Caco-2 (cell line): ENCODE results near the gene CPB2. TPM values are rescaled to one million over a fixed set of nuclear protein-coding genes. Genes with fewer than 3 reads are reported as not detected.

Experiments used
- BruUV-seq: library from RNA; stranded (reverse); fragments of 400-500 nt; replicated peaks from 2 replicates; lab custom pipeline; 2021; lab: Mats Ljungman, UMichigan
- CTCF ChIA-PET: fragments of 300-600 bp; sonication (Branson Sonifier 250); formaldehyde crosslinking; loops from one replicate; lab custom pipeline; 2022; ENCODE audit warnings: antibody characterized with exemption; lab: Charles Lee
- POLR2A ChIA-PET: fragments of 300-600 bp; sonication (Branson Sonifier 250); formaldehyde crosslinking; loops from one replicate; lab custom pipeline; 2022; ENCODE audit warnings: antibody characterized with exemption; lab: Charles Lee
- DNase-seq, 2 experiments: peaks; one replicate each; pipeline versions ENCODE4 v3.0.0 to v3.0.0-alpha.2; 2020 to 2022
- H3K27me3 ChIP-seq: replicated peaks from 2 replicates; pipeline ENCODE4 v1.6.0; 2011; ENCODE audit warnings: low read length; ENCODE audit not compliant: control insufficient read depth, insufficient read depth
- H3K36me3 ChIP-seq: 2 replicates; pipeline ENCODE4 v1.5.1; 2011; ENCODE audit warnings: low read length; ENCODE audit not compliant: control insufficient read depth, insufficient read depth
- H3K4me1 ChIP-seq: fragments of 250-450 bp; sonication (Bioruptor Pico); 2 replicates; pipeline ENCODE4 v1.5.1; 2020; ENCODE audit warnings: mild to moderate bottlenecking
- H3K4me3 ChIP-seq: 2 replicates; pipeline ENCODE4 v1.5.1; 2011; ENCODE audit warnings: low read depth, mild to moderate bottlenecking, control low read depth, low read length
- H3K9me3 ChIP-seq: fragments of 250-450 bp; sonication (Bioruptor Pico); 2 replicates; pipeline ENCODE4 v1.5.1; 2020; ENCODE audit warnings: mild to moderate bottlenecking, moderate library complexity
- H3K27ac Mint-ChIP-seq: one replicate; pipeline ENCODE4 v1.8.0; 2022; ENCODE audit warnings: mixed read lengths; ENCODE audit not compliant: unreplicated experiment
- H3K27me3 Mint-ChIP-seq: one replicate; pipeline ENCODE4 v1.8.0; 2022; ENCODE audit warnings: mixed read lengths; ENCODE audit not compliant: insufficient read depth, unreplicated experiment
- H3K36me3 Mint-ChIP-seq: one replicate; pipeline ENCODE4 v1.8.0; 2022; ENCODE audit warnings: mild to moderate bottlenecking, mixed read lengths; ENCODE audit not compliant: insufficient read depth, unreplicated experiment
- H3K4me1 Mint-ChIP-seq: one replicate; pipeline ENCODE4 v1.8.0; 2022; ENCODE audit warnings: low read depth, mixed read lengths; ENCODE audit not compliant: unreplicated experiment
- H3K4me3 Mint-ChIP-seq: one replicate; pipeline ENCODE4 v1.8.0; 2022; ENCODE audit warnings: mild to moderate bottlenecking, moderate library complexity, mixed read lengths; ENCODE audit not compliant: unreplicated experiment
- H3K9me3 Mint-ChIP-seq: one replicate; pipeline ENCODE4 v1.8.0; 2022; ENCODE audit warnings: mixed read lengths; ENCODE audit not compliant: unreplicated experiment
- CTCF ChIP-seq, 2 experiments: fragments of 200-600 bp in 1 of 2; IDR thresholded peaks; 1 replicate in 1 of 2; 2 replicates in 1 of 2; pipeline versions ENCODE4 v1.5.1 to v1.8.0; 2011 to 2022; ENCODE audit warnings: antibody characterized with exemption in 1 of 2, control low read depth in 1 of 2, inconsistent platforms in 1 of 2, low read depth in 1 of 2, low read length in 1 of 2, mild to moderate bottlenecking in 1 of 2, moderate library complexity in 1 of 2; ENCODE audit not compliant: insufficient read depth in 1 of 2, severe bottlenecking in 1 of 2, unreplicated experiment in 1 of 2
- intact Hi-C: fragments of 100-400 bp; cut with micrococcal nuclease; formaldehyde crosslinking; loops from one replicate; pipeline ENCODE4 v1.10.0; 2022; ENCODE audit not compliant: unreplicated experiment
- total RNA-seq: library from RNA; stranded (reverse); gene quantifications from 2 replicates; pipeline ENCODE4 v1.2.3, GENCODE V29; 2022

Gene CPB2
- total RNA-seq, 1 experiment from 2014 or later, result 0.18 TPM

GRCh38 chr13:46150134-46150693 is 45.4 kb upstream of the CPB2 start:
- intact Hi-C loops, result no loop called here
- Mint-ChIP-seq H3K4me1 (peaks cover 18% of the 10 kb centered on the region), H3K36me3 (no peaks in the 10 kb centered on the region), H3K27me3 (no peaks in the 10 kb centered on the region), H3K9me3 (no peaks in the 10 kb centered on the region), H3K27ac (no peak overlapping the region), H3K4me3 (no peak overlapping the region)
- Histone ChIP-seq H3K4me3 (no peak overlapping the region), H3K9me3 (no peaks in the 10 kb centered on the region), H3K4me1 (peaks cover under 1% of the 10 kb centered on the region; the same call in 1 of the 2 replicates), H3K27me3 (no peaks in the 10 kb centered on the region), H3K36me3 (no peaks in the 10 kb centered on the region)
- TF ChIP-seq CTCF (IDR thresholded peaks at IDR 0.05; ENCODE audit: insufficient read depth in 1 of 2, low read depth in 1 of 2, low read length in 1 of 2, severe bottlenecking in 1 of 2, unreplicated experiment in 1 of 2), result no peak
- BruUV-seq, result no TSS peak
- POLR2A ChIA-PET, result no interaction called here
- no peak for DNase-seq
- CTCF ChIA-PET, result interaction anchor here (0.8 to 1.8 kb wide), 2 partner anchors 10 to 342 kb away, joined by 3 to 7 read pairs; no protein-coding TSS in a partner anchor

GRCh38 chr13:46149272-46150133 is 44.7 kb upstream of the CPB2 start:
- H3K36me3 Mint-ChIP-seq, result peaks cover 5% of the 10 kb centered on the region
- no peak overlapping the region for H3K4me3 Mint-ChIP-seq
- DNase-seq, result no peak
- TF ChIP-seq CTCF (IDR thresholded peaks at IDR 0.05; ENCODE audit: insufficient read depth in 1 of 2, low read depth in 1 of 2, low read length in 1 of 2, severe bottlenecking in 1 of 2, unreplicated experiment in 1 of 2), result no peak
- intact Hi-C loops, result no loop called here
- Histone ChIP-seq H3K4me3 (no peak overlapping the region), H3K9me3 (no peaks in the 10 kb centered on the region), H3K36me3 (no peaks in the 10 kb centered on the region), H3K27me3 (no peaks in the 10 kb centered on the region), H3K4me1 (peaks cover 7% of the 10 kb centered on the region)
- H3K27ac Mint-ChIP-seq, result no peak overlapping the region
- POLR2A ChIA-PET, result interaction anchor here (0.7 kb wide), 1 partner anchor 22 kb away, joined by 3 read pairs; no protein-coding TSS in a partner anchor
- BruUV-seq, result no TSS peak
- no peaks in the 10 kb centered on the region for H3K27me3 Mint-ChIP-seq
- peaks cover 25% of the 10 kb centered on the region for H3K4me1 Mint-ChIP-seq
- CTCF ChIA-PET, result interaction anchor here (0.8 to 1.8 kb wide), 2 partner anchors 11 to 342 kb away, joined by 3 to 7 read pairs; no protein-coding TSS in a partner anchor
- no peaks in the 10 kb centered on the region for H3K9me3 Mint-ChIP-seq

- intact Hi-C loops, result loop anchor here (1.0 kb wide), 3 partner anchors 13 to 174 kb away; no protein-coding TSS in a partner anchor
- Histone ChIP-seq H3K4me3 (no peak overlapping the region), H3K36me3 (no peaks in the 10 kb centered on the region), H3K27me3 (no peaks in the 10 kb centered on the region), H3K4me1 (peaks cover 32% of the 10 kb centered on the region), H3K9me3 (no peaks in the 10 kb centered on the region)
- peaks cover 12% of the 10 kb centered on the region for H3K36me3 Mint-ChIP-seq
- H3K4me1 Mint-ChIP-seq, result peaks cover 29% of the 10 kb centered on the region
- H3K27me3 Mint-ChIP-seq, result no peaks in the 10 kb centered on the region
- no TSS peak for BruUV-seq
- DNase-seq, result peak; percentile 58 to 63
- H3K4me3 Mint-ChIP-seq, result no peak overlapping the region
- H3K27ac Mint-ChIP-seq, result no peak overlapping the region
- ChIA-PET POLR2A (no interaction called here), CTCF (no interaction called here)
- H3K9me3 Mint-ChIP-seq, result no peaks in the 10 kb centered on the region
- TF ChIP-seq CTCF (IDR thresholded peaks at IDR 0.05; ENCODE audit: insufficient read depth in 1 of 2, low read depth in 1 of 2, low read length in 1 of 2, severe bottlenecking in 1 of 2, unreplicated experiment in 1 of 2), result peak; percentile 54 to 59
These were observed 42.1 kb upstream of the CPB2 start for GRCh38 chr13:46146898-46147297.
